A549 (cell line): ENCODE measurements around the gene KIF3A.

Experiments
- CEBPB ChIP-seq, 2 experiments: fragments of >200 bp in 1 of 2; sonication (Bioruptor Twin) in 1 of 2; formaldehyde crosslinking in 1 of 2; IDR thresholded peaks; 2 replicates each; pipeline ENCODE4 v1.6.1; 2012 to 2016
- EP300 ChIP-seq, 2 experiments: fragments of >200 bp; sonication (Bioruptor Twin); formaldehyde crosslinking; IDR thresholded peaks; 2 replicates in 1 of 2; 3 replicates in 1 of 2; pipeline ENCODE4 v1.6.1; 2016 to 2017
- GATA3 ChIP-seq: IDR thresholded peaks from 2 replicates; pipeline ENCODE4 v1.6.1; 2012; ENCODE audit warnings: borderline replicate concordance
- RFX5 ChIP-seq: fragments of 450-650 bp; IDR thresholded peaks from 2 replicates; pipeline ENCODE4 v1.7.1; 2014; ENCODE audit warnings: antibody characterized with exemption, mild to moderate bottlenecking, moderate library complexity
- SREBF2 ChIP-seq: fragments of 450-650 bp; IDR thresholded peaks from 2 replicates; pipeline ENCODE4 v1.6.1; 2014; ENCODE audit warnings: mild to moderate bottlenecking, moderate library complexity
- TF ChIP-seq, protein P1 (sequence below): fragments of >200 bp; sonication (Bioruptor Twin); formaldehyde crosslinking; IDR thresholded peaks from 3 replicates; pipeline ENCODE4 v1.5.1; 2016
- TF ChIP-seq, protein P2 (sequence below): fragments of 250-450 bp; sonication (Bioruptor Pico); IDR thresholded peaks from 2 replicates; pipeline ENCODE4 v1.5.0; 2021; ENCODE audit warnings: mild to moderate bottlenecking, moderate library complexity, borderline replicate concordance
- TF ChIP-seq, protein P3 (sequence below): IDR thresholded peaks from 2 replicates; pipeline ENCODE4 v1.6.1; 2012

DNA sequence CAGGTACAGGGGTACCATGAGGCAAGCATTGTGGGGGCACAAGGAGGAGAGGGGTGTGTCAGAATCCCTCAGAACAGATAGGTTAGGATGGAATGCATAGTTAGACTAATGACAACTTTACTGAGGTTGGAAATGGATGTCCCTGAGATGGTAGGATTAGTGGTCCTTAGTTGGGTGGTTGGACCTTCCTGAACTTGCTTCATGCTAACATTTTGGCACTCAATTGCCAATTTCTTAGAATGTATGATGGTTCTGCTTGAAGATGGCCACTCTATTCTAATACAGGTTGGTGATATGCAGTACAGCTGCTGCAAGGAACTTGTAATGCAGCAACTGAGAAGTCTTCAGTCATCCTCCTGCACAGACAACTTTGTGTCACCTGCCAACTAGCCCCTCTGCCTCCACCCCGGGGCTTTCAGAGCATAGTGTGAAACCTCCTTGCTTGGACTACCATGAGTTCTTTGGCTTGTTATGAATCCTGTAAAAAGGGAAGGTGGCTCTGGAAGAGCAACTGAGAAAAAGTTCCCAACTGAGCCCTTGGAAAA, 15.3 kb upstream of the KIF3A start:
- TF ChIP-seq CEBPB (IDR thresholded peaks at IDR 0.05) (no peak), EP300 (IDR thresholded peaks at IDR 0.05) (no peak), RFX5 (no peak), SREBF2 (no peak), GATA3 (no peak)
- TF ChIP-seq, protein P1, sequence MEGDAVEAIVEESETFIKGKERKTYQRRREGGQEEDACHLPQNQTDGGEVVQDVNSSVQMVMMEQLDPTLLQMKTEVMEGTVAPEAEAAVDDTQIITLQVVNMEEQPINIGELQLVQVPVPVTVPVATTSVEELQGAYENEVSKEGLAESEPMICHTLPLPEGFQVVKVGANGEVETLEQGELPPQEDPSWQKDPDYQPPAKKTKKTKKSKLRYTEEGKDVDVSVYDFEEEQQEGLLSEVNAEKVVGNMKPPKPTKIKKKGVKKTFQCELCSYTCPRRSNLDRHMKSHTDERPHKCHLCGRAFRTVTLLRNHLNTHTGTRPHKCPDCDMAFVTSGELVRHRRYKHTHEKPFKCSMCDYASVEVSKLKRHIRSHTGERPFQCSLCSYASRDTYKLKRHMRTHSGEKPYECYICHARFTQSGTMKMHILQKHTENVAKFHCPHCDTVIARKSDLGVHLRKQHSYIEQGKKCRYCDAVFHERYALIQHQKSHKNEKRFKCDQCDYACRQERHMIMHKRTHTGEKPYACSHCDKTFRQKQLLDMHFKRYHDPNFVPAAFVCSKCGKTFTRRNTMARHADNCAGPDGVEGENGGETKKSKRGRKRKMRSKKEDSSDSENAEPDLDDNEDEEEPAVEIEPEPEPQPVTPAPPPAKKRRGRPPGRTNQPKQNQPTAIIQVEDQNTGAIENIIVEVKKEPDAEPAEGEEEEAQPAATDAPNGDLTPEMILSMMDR, result no peak
- TF ChIP-seq, protein P2, sequence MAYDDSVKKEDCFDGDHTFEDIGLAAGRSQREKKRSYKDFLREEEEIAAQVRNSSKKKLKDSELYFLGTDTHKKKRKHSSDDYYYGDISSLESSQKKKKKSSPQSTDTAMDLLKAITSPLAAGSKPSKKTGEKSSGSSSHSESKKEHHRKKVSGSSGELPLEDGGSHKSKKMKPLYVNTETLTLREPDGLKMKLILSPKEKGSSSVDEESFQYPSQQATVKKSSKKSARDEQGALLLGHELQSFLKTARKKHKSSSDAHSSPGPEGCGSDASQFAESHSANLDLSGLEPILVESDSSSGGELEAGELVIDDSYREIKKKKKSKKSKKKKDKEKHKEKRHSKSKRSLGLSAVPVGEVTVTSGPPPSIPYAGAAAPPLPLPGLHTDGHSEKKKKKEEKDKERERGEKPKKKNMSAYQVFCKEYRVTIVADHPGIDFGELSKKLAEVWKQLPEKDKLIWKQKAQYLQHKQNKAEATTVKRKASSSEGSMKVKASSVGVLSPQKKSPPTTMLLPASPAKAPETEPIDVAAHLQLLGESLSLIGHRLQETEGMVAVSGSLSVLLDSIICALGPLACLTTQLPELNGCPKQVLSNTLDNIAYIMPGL (CRISPR knock-in tag), result no peak
- TF ChIP-seq, protein P3, sequence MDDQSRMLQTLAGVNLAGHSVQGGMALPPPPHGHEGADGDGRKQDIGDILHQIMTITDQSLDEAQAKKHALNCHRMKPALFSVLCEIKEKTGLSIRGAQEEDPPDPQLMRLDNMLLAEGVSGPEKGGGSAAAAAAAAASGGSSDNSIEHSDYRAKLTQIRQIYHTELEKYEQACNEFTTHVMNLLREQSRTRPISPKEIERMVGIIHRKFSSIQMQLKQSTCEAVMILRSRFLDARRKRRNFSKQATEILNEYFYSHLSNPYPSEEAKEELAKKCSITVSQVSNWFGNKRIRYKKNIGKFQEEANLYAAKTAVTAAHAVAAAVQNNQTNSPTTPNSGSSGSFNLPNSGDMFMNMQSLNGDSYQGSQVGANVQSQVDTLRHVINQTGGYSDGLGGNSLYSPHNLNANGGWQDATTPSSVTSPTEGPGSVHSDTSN, result no peak
